ENCODE measurements around the gene RAPGEF2.

Gene RAPGEF2

GRCh38 chr4:159210975-159211374, 108.1 kb downstream of the RAPGEF2 start:
- no peak for DNase-seq (ENCODE audit: low read depth)

DNA sequence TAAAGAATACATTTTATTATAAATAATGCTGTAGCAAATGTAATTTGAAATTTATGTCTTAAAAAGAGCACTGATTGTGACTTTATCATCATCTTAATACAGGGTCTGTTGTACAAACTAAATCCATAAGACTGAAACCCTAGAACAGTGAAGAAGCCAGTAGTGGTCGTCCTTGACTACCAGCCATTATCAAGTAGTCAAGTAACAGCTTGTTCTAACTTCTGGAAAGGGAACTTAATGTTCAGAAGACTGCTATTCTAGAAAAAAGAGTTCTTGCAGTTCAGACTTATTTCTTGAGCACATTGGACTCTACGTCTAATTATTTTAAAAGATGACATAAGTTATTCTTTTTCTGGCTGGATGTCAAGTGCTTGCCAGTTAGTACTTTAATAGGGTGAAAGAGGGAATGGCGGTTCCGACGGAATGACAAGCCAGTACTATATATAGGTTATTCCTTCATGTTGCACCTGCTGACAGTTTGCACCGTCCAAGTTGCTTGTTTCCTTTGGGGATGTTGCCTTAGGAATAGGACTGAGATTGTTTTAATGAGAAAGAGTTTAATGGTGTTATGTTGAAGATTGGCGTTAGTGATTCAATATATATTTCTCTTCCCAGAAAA, 109.9 kb downstream of the RAPGEF2 start:
- TF ChIP-seq, protein P1, sequence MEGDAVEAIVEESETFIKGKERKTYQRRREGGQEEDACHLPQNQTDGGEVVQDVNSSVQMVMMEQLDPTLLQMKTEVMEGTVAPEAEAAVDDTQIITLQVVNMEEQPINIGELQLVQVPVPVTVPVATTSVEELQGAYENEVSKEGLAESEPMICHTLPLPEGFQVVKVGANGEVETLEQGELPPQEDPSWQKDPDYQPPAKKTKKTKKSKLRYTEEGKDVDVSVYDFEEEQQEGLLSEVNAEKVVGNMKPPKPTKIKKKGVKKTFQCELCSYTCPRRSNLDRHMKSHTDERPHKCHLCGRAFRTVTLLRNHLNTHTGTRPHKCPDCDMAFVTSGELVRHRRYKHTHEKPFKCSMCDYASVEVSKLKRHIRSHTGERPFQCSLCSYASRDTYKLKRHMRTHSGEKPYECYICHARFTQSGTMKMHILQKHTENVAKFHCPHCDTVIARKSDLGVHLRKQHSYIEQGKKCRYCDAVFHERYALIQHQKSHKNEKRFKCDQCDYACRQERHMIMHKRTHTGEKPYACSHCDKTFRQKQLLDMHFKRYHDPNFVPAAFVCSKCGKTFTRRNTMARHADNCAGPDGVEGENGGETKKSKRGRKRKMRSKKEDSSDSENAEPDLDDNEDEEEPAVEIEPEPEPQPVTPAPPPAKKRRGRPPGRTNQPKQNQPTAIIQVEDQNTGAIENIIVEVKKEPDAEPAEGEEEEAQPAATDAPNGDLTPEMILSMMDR (conservative IDR thresholded peaks at IDR 0.05; ENCODE audit: low read depth, low read length), result no peak
- no peak overlapping the region for H3K4me3 ChIP-seq (ENCODE audit: low read depth, low read length)
- DNase-seq (ENCODE audit: low read depth), result no peak

More at GRCh38 chr4:159210975-159211374, 108.1 kb downstream of the RAPGEF2 start:
- TF ChIP-seq, protein P1 (conservative IDR thresholded peaks at IDR 0.05; ENCODE audit: low read depth, low read length), result no peak
- no peak overlapping the region for H3K4me3 ChIP-seq (ENCODE audit: low read depth, low read length)

DNA sequence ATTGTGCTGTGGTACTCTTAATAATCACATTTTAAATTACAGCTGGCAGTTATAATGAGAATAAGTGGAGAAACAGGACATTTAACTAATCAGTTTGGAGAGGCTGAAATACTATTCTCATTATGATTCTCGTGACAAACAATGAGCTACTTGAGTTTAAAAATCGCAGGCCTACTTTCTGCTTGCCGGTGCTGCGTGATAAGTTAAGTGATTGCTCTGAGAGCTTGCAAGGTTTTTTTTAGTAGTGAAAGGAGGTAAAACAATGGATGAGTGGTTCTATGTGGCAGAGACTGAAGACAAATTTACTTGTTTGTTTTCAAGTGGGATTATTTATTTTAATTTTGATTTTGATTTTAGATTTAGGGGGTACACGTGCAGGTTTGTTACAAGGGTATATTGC, 114.0 kb downstream of the RAPGEF2 start:
- TF ChIP-seq, protein P1 (conservative IDR thresholded peaks at IDR 0.05; ENCODE audit: low read depth, low read length), result no peak
- H3K4me3 ChIP-seq (ENCODE audit: low read depth, low read length), result no peak overlapping the region
- DNase-seq (ENCODE audit: low read depth), result no peak

DNA sequence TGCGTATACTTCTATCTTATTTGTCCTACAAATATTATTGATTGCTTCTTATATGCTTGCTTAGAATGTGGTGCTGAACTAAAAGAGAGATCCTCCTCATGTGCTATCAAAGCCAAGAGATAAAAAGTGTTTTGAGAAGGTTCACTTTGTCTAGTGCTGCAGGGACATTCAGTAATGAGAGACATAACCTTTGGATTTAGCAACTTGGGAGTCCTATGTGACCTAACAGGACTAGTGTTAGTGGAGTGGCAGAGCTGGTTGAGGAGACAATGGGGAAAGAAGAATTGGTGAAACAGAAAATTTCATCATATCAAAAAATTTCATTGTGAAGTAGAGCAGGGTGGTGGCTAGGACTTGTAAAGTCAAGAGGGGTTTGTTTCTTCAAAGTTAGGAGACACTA, 117.0 kb downstream of the RAPGEF2 start:
- no peak overlapping the region for H3K4me3 ChIP-seq (ENCODE audit: low read depth, low read length)
- TF ChIP-seq, protein P1 (conservative IDR thresholded peaks at IDR 0.05; ENCODE audit: low read depth, low read length), result no peak
- no peak for DNase-seq (ENCODE audit: low read depth)

DNA sequence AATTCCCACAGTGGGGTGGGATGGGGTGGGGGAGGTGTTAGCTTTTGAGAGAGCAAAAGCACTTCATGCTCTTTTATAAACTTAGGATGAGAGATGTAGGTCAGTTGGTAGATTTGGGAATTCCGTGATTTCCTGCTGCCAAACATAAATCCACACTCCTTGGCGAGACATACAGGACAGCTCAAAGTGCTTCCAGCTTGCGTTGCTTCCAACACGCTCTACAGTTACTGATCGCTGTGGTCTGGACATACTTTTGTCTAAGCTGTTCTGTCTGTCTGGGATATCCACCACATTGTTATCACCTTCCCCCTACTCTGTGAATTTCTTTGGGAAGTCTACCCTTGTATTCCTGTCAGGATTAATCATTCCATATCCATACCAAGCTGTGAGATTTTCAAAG, 117.5 kb downstream of the RAPGEF2 start:
- H3K4me3 ChIP-seq (ENCODE audit: low read depth, low read length), result no peak overlapping the region
- DNase-seq (ENCODE audit: low read depth), result no peak
- TF ChIP-seq, protein P1 (conservative IDR thresholded peaks at IDR 0.05; ENCODE audit: low read depth, low read length), result no peak

GRCh38 chr4:159221280-159221679, 118.4 kb downstream of the RAPGEF2 start:
- no peak overlapping the region for H3K4me3 ChIP-seq (ENCODE audit: low read depth, low read length)
- DNase-seq (ENCODE audit: low read depth), result no peak
- TF ChIP-seq, protein P1 (conservative IDR thresholded peaks at IDR 0.05; ENCODE audit: low read depth, low read length), result no peak

- TF ChIP-seq, protein P1 (conservative IDR thresholded peaks at IDR 0.05; ENCODE audit: low read depth, low read length), result no peak
- DNase-seq (ENCODE audit: low read depth), result no peak
- no peak overlapping the region for H3K4me3 ChIP-seq (ENCODE audit: low read depth, low read length)
Measured at GRCh38 chr4:159222043-159222552, 119.2 kb downstream of the RAPGEF2 start.
